ENCODE data around the gene SCN4A. TPM values are rescaled to one million over a fixed set of nuclear protein-coding genes. Genes with fewer than 3 reads are reported as not detected.

The SCN4A gene
- total RNA-seq, 3 donors from 2014 or later = 1.0 to 16.7 (median 10.2) TPM

DNA sequence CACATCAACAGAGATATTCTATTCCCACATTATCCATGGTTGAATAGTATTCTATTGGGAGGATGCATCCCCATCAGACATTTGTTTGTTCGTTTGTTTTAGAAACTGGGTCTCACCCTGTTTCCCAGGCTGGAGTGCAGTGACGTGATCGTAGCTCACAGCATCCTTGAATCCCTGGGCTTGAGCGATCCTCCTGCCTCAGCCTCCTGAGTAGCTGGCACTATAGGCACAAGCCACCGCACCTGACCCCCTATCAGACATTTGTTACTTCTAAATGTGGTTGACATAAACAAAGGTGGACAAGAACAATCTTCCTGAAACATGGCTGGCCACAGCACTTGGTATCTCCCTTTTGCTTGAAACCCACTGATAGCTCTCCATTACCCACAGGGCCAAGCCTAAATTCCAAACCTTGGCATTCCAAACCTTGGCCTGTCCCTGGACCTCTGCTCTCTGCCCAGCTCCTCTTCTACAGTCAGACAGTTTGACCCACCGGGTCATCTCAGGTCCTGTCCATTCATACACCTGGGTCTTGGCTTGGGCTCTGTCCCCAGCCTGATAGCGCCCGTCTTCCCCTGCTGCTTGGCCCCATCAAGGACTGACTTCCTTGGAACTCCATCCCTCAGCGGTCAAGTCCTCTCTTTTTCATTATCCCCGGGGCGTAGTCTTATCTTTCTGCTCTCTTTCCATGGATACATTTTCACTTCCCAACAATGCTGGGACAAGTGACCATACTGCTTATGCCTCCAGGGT is 23.9 kb upstream of the SCN4A start:
- Histone ChIP-seq H3K4me1 (peaks cover 0 to 8% of the 10 kb centered on the region in 2 donors), H3K9me3 (no peaks in the 10 kb centered on the region), H3K27ac (peak overlapping the region in 1 of 2 donors; percentile 22), H3K36me3 (no peaks in the 10 kb centered on the region), H3K4me3 (no peak overlapping the region), H3K27me3 (no peaks in the 10 kb centered on the region)
- TF ChIP-seq POLR2AphosphoS5 (IDR thresholded peaks at IDR 0.05) (no peak), POLR2A (IDR thresholded peaks at IDR 0.05) (no peak)
- TF ChIP-seq, protein P1, sequence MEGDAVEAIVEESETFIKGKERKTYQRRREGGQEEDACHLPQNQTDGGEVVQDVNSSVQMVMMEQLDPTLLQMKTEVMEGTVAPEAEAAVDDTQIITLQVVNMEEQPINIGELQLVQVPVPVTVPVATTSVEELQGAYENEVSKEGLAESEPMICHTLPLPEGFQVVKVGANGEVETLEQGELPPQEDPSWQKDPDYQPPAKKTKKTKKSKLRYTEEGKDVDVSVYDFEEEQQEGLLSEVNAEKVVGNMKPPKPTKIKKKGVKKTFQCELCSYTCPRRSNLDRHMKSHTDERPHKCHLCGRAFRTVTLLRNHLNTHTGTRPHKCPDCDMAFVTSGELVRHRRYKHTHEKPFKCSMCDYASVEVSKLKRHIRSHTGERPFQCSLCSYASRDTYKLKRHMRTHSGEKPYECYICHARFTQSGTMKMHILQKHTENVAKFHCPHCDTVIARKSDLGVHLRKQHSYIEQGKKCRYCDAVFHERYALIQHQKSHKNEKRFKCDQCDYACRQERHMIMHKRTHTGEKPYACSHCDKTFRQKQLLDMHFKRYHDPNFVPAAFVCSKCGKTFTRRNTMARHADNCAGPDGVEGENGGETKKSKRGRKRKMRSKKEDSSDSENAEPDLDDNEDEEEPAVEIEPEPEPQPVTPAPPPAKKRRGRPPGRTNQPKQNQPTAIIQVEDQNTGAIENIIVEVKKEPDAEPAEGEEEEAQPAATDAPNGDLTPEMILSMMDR (IDR thresholded peaks at IDR 0.05) = no peak
- peak in 1 of 2 donors; percentile 39 for DNase-seq (ENCODE audit: low spot score in 2 of 2)
- intact Hi-C loops (cut with DNase I; ENCODE audit: low total_unique reads) = no loop called here

DNA sequence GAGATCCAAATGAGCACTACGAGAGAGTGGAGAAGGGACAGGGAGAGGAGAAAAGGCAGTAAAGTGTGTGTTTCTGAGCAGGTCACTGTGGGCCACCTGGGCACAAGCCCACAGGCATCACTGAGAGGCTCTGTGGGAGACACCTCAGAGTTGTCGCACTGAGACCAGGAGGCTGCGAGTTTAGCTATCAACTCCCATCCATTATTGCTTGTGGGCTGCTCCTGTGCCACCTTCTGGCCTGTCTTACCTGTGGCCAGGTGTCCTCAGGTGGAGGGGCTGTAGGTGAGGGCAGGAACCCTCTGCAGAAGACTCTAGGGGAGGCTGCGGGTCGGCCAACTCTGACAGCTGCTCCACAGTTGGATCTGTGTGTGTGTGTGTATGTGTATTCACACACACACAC is 22.9 kb upstream of the SCN4A start:
- Histone ChIP-seq H3K4me3 (no peak overlapping the region), H3K27me3 (no peaks in the 10 kb centered on the region), H3K4me1 (peaks cover 1 to 8% of the 10 kb centered on the region in 2 donors), H3K27ac (no peak overlapping the region), H3K36me3 (no peaks in the 10 kb centered on the region), H3K9me3 (no peaks in the 10 kb centered on the region)
- intact Hi-C loops (cut with DNase I; ENCODE audit: low total_unique reads) = no loop called here
- DNase-seq (ENCODE audit: low spot score in 2 of 2) = peak in 1 of 2 donors; percentile 22
- TF ChIP-seq, protein P1 (IDR thresholded peaks at IDR 0.05) = no peak
- TF ChIP-seq POLR2A (IDR thresholded peaks at IDR 0.05) (no peak), POLR2AphosphoS5 (IDR thresholded peaks at IDR 0.05) (no peak)

DNA sequence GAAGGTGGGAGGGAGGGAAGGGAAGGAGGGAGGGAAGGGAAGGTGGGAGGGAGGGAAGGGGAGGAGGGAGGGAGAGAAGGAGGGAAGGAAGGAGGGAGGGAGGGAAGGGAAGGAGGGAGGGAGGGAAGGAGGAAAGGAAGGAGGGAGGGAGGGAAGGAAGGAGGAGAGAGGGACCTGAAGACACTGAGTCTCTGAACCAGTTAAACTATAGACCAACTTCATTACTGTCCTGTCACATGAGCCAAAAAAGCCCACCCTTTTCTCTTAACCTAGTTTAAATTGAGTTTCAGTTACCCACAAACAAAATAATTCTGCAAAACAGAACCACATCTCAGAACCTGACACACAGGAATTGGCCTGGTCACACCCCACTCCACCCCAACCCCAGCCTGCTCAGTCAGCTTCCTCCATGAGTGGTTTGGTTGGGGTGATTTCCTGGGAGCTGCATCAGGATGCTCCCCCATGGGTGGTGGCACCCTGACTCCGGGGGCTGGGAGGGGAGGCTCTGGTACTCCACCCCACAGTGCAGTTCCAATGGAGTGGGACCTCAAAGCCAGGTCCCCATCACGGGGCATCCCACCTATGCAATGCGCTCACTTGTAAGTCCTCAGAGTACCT is 20.8 kb upstream of the SCN4A start:
- Histone ChIP-seq H3K4me1 (peaks cover 4 to 9% of the 10 kb centered on the region in 2 donors), H3K36me3 (no peaks in the 10 kb centered on the region), H3K27me3 (peaks cover 0 to 7% of the 10 kb centered on the region in 2 donors), H3K27ac (no peak overlapping the region), H3K9me3 (no peaks in the 10 kb centered on the region), H3K4me3 (no peak overlapping the region)
- DNase-seq (ENCODE audit: low spot score in 2 of 2) = peak in 1 of 2 donors; percentile 50
- TF ChIP-seq, protein P1 (IDR thresholded peaks at IDR 0.05) = no peak
- TF ChIP-seq POLR2AphosphoS5 (IDR thresholded peaks at IDR 0.05) (no peak), POLR2A (IDR thresholded peaks at IDR 0.05) (no peak)
- intact Hi-C loops (cut with DNase I; ENCODE audit: low total_unique reads) = no loop called here

DNA sequence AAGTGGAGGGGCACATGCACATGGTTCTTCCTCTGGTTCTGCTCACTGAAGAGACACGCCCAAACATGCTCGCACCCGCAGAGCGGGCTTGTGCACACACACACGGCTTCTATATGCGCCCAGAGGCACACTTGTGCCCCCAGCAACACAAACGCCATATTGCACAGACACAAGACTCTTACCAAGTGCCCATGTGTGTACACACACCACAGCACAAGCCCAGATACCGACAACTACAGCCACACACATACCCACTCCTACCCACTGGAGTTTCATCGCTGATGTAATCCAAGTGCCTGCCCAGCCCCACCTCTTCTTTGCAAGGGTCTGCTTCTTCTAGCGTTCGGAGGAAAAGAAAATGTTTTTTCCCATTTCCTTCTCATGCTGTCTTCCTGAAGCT is 18.9 kb upstream of the SCN4A start:
- Histone ChIP-seq H3K4me1 (peaks cover 0 to 9% of the 10 kb centered on the region in 2 donors), H3K9me3 (no peaks in the 10 kb centered on the region), H3K27me3 (peaks cover 0 to 7% of the 10 kb centered on the region in 2 donors), H3K27ac (no peak overlapping the region), H3K4me3 (no peak overlapping the region), H3K36me3 (no peaks in the 10 kb centered on the region)
- TF ChIP-seq POLR2A (IDR thresholded peaks at IDR 0.05) (no peak), POLR2AphosphoS5 (IDR thresholded peaks at IDR 0.05) (no peak)
- TF ChIP-seq, protein P1 (IDR thresholded peaks at IDR 0.05) = no peak
- DNase-seq (ENCODE audit: low spot score in 2 of 2) = peak in 1 of 2 donors; percentile 24
- intact Hi-C loops (cut with DNase I; ENCODE audit: low total_unique reads) = no loop called here

Data from breast epithelium (tissue), 4 donors.